Neuron (in vitro differentiated cells): ENCODE data around the gene SDR39U1.

ENCODE experiments used
- H2AFZ ChIP-seq: one replicate; pipeline ENCODE4 v1.6.1; 2013; ENCODE audit warnings: low read depth, mild to moderate bottlenecking, inconsistent platforms, low read length, moderate library complexity
- H3K27me3 ChIP-seq: one replicate; pipeline ENCODE4 v1.6.1; 2013; ENCODE audit warnings: low read length; ENCODE audit not compliant: insufficient read depth
- H3K36me3 ChIP-seq: one replicate; pipeline ENCODE4 v1.6.1; 2013; ENCODE audit warnings: low read length; ENCODE audit not compliant: insufficient read depth
- H3K4me1 ChIP-seq: one replicate; pipeline ENCODE4 v1.6.1; 2013; ENCODE audit warnings: low read length; ENCODE audit not compliant: insufficient read depth
- H3K4me3 ChIP-seq: 2 replicates; pipeline ENCODE4 v1.5.1; 2013; ENCODE audit warnings: mild to moderate bottlenecking, low read length, moderate library complexity
- H3K9me3 ChIP-seq: one replicate; pipeline ENCODE4 v1.6.1; 2013; ENCODE audit warnings: low read length

The SDR39U1 gene

DNA sequence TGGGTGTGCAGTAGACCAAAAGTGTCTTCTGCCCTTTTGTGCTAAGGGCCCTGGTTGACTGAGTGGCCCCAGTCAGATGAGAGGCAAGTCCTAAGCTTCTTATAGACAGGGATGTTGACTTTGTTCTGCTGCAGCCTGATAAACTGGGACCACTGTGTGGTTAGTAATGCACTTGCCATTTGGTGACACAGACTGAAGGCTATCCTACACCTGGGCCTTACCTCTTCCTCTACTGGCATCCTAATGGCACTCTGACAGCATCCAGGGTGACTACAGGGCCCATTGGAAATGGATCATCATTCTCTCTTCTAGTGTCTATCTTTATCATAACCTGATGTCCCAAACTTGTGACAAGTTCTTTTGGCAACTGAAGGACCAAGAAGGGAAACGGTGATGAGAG is 3.3 kb downstream of the SDR39U1 start:
- Histone ChIP-seq H3K4me3 (no peak overlapping the region), H3K4me1 (peaks cover 12% of the 10 kb centered on the region), H3K27me3 (no peaks in the 10 kb centered on the region), H3K36me3 (peaks cover 43% of the 10 kb centered on the region), H3K9me3 (no peaks in the 10 kb centered on the region), H2AFZ (no peak overlapping the region)

DNA sequence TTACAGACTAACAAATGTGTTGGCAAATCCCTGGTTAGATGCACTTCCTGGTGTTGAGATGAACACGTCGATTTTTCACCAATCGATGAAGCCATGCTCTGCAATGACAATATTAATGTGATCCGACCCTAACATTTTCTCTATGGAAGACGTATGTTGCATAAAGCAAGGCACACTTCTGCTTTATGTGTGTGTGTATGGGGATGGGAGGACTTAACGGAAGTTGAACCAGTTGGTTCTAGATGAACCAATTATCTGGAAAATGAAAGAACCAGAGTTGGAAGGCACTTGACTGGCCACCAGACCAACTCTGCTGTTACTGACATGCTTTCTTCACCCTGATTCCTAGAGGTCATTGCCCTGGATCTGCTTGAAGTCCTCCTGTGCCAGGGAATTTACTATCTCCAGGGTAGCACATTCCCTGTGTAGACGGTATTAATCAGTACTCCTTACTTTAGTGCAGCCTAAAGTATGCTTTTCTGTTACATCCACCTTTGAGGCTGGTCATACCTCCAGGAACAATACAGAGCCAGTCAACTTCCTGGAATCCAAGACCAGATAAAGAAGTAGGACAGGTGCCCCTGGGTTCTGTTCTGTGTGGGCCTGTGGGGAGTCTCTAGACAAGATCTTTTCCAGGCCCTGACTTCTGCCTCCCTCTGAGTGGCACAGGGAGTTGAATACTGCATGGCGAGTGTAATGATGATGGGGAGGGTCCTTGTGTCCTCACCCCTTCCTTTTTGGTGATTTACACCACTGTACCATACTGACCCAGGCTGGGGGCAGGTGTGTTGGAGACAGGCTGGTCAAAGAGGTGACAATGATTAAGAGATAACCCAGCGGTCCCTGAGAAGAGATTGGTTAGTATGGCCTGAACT is 4.1 kb downstream of the SDR39U1 start:
- H3K4me3 ChIP-seq = no peak overlapping the region
- H2AFZ ChIP-seq = no peak overlapping the region
- H3K36me3 ChIP-seq = peaks cover 45% of the 10 kb centered on the region
- no peaks in the 10 kb centered on the region for H3K27me3 ChIP-seq
- peaks cover 10% of the 10 kb centered on the region for H3K4me1 ChIP-seq
- no peaks in the 10 kb centered on the region for H3K9me3 ChIP-seq

DNA sequence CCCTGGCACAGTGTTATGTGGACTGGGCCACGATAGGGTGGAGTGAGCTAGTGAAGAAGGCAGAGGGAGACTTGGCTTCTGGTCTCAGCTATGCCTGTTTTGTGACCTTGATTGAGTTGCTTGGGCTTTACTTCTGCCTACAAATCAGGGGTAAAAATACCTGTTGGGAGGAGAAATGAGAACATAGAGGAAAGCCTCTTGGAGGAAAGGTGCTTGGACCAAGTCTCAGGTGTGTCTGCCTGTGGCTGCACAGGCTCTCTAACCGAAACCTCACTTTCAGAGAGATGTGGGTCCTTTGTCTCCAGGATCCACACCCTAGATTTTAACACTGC is 4.9 kb downstream of the SDR39U1 start:
- no peaks in the 10 kb centered on the region for H3K27me3 ChIP-seq
- H3K9me3 ChIP-seq = no peaks in the 10 kb centered on the region
- H3K4me1 ChIP-seq = peaks cover 8% of the 10 kb centered on the region
- H3K36me3 ChIP-seq = peaks cover 51% of the 10 kb centered on the region
- no peak overlapping the region for H3K4me3 ChIP-seq
- no peak overlapping the region for H2AFZ ChIP-seq

DNA sequence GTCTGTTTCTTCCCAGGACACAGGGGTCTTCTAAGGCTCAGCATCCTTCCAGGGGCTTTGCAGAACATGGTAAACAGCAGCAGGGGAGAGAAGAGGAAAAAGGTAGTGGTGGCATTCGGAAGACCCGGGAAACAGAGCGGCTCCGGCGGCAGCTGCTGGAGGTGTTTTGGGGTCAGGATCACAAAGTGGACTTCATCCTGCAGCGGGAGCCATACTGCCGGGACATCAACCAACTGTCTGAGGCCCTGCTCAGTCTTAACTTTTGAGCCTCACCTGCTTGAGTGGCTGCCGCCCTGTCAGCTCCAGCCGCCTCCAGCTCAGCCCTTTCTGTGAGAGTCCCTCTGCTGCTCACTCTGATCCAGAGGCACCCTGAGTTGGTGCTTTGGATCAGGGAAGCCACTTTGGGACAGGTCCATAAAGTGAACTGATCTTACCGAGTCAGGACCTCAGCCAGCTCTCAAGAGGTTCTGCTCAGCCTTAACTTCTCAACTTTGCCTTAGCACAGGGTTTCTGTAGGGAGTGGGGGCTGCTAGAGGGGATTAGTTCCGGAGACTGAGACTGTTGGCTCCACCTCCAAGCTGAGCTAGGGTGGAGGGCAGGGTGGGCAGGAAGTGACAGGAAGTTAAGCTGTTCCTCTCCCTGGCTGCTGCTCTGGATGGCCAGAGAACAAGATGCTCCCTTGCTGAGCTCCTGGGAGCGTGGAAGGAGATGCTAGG is 5.4 kb downstream of the SDR39U1 start:
- peaks cover 8% of the 10 kb centered on the region for H3K4me1 ChIP-seq
- no peak overlapping the region for H3K4me3 ChIP-seq
- no peak overlapping the region for H2AFZ ChIP-seq
- no peaks in the 10 kb centered on the region for H3K27me3 ChIP-seq
- H3K9me3 ChIP-seq = no peaks in the 10 kb centered on the region
- peaks cover 56% of the 10 kb centered on the region for H3K36me3 ChIP-seq

DNA sequence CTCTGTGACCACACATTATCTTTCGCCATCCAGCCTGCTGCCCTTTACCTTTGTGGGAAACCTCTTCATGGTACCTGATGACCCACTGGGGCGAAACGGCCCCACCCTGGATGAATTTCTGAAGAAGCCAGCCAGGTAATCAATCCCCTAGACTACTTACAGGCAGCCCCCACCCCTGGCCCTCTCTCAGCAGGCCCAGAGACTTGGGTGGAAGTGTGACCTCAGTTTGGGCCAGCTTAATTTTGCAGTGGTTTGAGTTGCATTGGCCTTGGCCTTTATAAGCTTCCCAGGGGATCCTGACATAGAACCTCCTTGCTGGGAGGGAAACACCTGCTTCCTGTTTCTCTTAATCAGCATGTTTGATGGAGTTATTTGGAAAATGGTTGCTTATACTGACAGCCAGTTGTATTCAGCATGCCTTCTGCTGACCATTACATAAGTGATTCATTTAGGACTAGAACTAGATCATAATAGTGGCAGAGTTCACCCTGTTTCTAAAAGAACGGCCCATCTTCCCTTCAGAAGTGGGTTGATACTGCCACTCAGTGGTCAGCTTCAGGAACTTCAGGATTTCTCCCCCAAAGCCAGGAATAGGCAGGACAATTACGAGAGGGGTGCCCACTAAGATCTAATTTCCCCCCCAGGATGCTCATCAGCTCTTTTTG is 6.1 kb downstream of the SDR39U1 start:
- H3K9me3 ChIP-seq = no peaks in the 10 kb centered on the region
- H3K4me1 ChIP-seq = peaks cover 4% of the 10 kb centered on the region
- H2AFZ ChIP-seq = no peak overlapping the region
- H3K27me3 ChIP-seq = no peaks in the 10 kb centered on the region
- no peak overlapping the region for H3K4me3 ChIP-seq
- peaks cover 56% of the 10 kb centered on the region for H3K36me3 ChIP-seq

DNA sequence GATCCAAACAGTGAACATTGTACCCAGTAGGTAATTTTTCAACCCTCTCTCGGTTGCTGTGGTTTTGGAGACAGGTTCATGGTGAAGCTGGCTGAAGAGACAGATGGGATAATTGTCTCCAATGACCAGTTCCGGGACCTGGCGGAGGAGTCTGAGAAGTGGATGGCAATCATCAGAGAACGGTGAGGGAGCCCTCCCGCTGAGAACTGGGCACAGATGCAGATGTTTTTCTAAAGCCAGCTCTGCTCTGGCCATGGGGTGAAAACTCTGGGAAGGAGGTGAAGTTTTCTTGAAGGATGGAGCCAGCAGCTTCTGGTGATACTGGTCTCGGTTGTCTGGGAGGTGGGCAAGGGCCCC is 6.6 kb downstream of the SDR39U1 start:
- Histone ChIP-seq H3K36me3 (peaks cover 54% of the 10 kb centered on the region), H3K4me3 (no peak overlapping the region), H3K9me3 (no peaks in the 10 kb centered on the region), H3K4me1 (no peaks in the 10 kb centered on the region), H2AFZ (no peak overlapping the region), H3K27me3 (no peaks in the 10 kb centered on the region)

DNA sequence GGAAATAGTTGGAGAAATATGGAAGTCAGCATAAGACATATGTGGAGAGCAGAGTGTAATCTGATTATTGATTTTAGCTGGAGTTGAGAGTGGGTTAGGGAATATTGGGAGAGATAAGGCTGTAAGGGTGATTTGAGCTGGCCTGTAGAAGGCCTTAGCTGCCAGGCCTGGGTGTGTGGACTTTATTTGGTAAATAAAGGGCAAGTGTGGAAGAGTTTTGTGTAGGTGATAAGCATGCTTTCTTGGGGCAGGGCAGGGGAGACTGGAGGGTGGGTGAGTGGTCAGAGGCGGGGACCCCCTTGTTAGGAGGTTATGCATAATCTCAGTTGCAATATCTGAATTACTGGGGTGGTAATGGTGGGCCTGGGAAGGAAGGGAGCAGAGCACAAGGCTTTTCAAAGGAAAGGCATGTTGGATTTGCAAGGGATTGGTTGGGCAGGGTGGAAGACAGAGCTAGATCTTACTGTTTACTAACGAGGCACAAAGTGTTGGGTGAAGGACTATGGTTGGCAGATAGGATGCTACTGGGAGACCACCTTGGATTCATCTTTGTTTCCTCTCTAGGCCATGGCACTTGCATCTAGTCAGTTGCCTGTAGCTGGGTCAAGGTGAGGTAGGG is 7.3 kb downstream of the SDR39U1 start:
- peaks cover 6% of the 10 kb centered on the region for H3K4me1 ChIP-seq
- H3K9me3 ChIP-seq = no peaks in the 10 kb centered on the region
- H3K27me3 ChIP-seq = no peaks in the 10 kb centered on the region
- H2AFZ ChIP-seq = no peak overlapping the region
- no peak overlapping the region for H3K4me3 ChIP-seq
- peaks cover 48% of the 10 kb centered on the region for H3K36me3 ChIP-seq

DNA sequence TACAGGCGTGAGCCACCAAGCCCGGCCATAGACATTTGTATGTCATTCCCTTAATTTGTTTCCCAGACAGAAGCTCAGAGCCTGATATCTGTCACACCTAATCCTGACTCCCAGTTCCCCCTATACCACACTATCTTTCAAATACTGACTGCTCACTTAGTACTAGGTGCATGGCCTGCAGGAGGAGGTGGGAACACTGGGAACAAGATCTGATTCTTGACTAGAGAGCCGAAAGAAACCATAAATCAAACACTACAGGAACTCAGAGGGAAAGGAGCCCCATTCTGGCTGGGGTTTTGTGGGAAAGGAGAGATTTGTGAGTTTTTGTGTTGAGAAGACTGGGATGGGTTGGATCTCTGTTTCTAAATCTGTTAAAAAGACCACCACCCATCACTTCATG is 7.9 kb downstream of the SDR39U1 start:
- no peaks in the 10 kb centered on the region for H3K27me3 ChIP-seq
- peaks cover 41% of the 10 kb centered on the region for H3K36me3 ChIP-seq
- peaks cover 7% of the 10 kb centered on the region for H3K4me1 ChIP-seq
- H3K4me3 ChIP-seq = no peak overlapping the region
- no peaks in the 10 kb centered on the region for H3K9me3 ChIP-seq
- no peak overlapping the region for H2AFZ ChIP-seq

DNA sequence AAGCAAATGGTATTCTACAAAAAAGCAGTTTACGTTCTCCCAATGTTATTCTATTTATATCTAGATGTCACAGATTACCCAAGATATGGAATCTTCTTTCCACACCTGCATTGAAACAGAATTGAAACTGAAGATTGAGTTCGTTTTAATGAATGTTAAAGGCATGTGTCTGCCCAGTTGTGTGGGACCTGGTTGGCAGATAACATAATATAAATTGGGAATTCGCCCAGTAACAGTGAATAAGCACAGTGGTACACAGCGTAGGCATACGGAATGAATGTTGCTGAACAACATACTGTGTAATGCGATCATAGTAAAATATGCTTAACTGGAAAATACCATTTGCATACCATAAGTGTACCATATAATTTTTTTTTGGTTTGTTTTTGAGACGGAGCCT is 8.5 kb downstream of the SDR39U1 start:
- Histone ChIP-seq H3K4me1 (peaks cover 9% of the 10 kb centered on the region), H3K36me3 (peaks cover 35% of the 10 kb centered on the region)

DNA sequence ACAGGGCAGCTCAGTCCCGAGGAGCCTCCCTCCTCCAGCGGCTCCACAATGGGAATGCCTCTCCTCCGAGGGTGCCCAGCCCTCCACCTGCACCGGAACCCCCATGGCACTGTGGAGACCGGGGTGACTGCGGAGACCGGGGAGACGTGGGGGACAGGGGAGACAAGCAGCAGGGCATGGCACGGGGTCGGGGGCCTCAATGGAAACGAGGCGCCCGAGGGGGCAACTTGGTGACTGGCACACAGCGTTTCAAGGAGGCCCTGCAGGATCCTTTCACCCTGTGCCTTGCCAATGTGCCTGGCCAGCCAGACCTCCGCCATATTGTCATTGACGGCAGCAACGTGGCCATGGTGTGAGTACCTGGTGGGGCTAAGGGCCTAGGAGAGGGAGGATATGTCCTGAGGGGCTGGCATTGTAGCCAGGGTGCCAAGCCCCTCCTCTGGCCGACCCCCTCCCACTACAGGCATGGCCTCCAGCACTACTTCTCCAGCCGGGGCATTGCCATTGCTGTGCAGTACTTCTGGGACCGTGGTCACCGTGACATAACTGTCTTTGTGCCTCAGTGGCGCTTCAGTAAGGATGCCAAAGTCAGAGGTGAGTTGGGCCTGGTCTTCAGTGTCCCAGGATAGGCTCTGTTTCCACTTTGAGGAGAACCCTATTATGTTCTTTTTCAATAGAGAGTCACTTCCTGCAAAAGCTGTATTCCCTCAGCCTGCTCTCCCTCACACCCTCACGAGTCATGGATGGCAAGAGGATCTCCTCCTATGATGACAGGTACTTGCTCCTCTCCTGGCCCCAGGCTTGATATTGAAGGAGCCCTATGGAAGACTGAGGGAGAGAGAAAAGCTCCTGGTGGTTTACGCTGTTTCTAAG is 10.1 kb downstream of the SDR39U1 start:
- Histone ChIP-seq H3K4me1 (peaks cover 9% of the 10 kb centered on the region), H3K27me3 (no peaks in the 10 kb centered on the region), H3K4me3 (no peak overlapping the region), H3K36me3 (peaks cover 19% of the 10 kb centered on the region), H3K9me3 (no peaks in the 10 kb centered on the region), H2AFZ (no peak overlapping the region)

More for the DNA sequence above, 8.5 kb downstream of the SDR39U1 start:
- no peaks in the 10 kb centered on the region for H3K9me3 ChIP-seq
- no peak overlapping the region for H3K4me3 ChIP-seq
- H3K27me3 ChIP-seq = no peaks in the 10 kb centered on the region
- no peak overlapping the region for H2AFZ ChIP-seq

DNA sequence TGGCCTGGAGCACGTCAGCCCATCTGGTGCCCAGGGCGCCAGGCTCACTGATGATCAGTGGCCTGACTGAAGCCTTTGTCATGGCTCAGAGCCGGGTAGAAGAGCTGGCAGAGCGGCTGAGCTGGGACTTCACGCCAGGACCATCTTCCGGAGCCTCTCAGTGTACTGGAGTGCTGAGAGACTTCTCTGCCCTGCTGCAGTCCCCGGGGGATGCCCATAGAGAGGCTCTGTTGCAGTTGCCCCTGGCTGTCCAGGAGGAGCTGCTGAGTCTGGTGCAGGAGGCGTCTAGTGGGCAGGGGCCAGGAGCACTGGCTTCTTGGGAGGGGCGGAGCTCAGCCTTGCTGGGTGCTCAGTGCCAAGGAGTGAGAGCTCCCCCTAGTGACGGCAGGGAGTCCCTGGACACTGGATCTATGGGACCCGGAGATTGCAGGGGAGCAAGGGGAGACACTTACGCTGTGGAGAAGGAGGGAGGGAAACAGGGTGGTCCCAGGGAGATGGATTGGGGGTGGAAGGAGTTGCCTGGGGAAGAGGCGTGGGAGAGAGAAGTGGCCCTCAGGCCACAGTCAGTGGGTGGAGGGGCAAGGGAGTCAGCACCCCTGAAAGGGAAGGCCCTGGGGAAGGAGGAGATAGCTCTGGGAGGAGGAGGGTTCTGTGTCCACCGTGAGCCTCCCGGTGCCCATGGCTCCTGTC is 10.9 kb downstream of the SDR39U1 start:
- peaks cover 4% of the 10 kb centered on the region for H3K27me3 ChIP-seq
- H3K4me1 ChIP-seq = peaks cover 9% of the 10 kb centered on the region
- peaks cover 12% of the 10 kb centered on the region for H3K36me3 ChIP-seq
- no peak overlapping the region for H2AFZ ChIP-seq
- no peaks in the 10 kb centered on the region for H3K9me3 ChIP-seq
- H3K4me3 ChIP-seq = no peak overlapping the region
